ENCODE results near the gene AHSG. TPM values are rescaled to one million over a fixed set of nuclear protein-coding genes. Genes with fewer than 3 reads are reported as not detected.
"Not testable (repeated sequence)": the region's sequence is repeated elsewhere in the genome, so short reads cannot be mapped to it uniquely, and the experiment has no call there.

The AHSG gene
- total RNA-seq, 1 donor from 2014 or later, result not detected

- DNase-seq (ENCODE audit: extremely low spot score, unreplicated experiment), result no peak
- no peak for TF ChIP-seq CTCF (IDR thresholded peaks at IDR 0.05)
- Mint-ChIP-seq H3K27me3 (ENCODE audit: unreplicated experiment) (peaks cover 30% of the 10 kb centered on the region), H3K4me3 (ENCODE audit: unreplicated experiment) (no peak overlapping the region), H3K9me3 (ENCODE audit: unreplicated experiment) (no peaks in the 10 kb centered on the region), H3K27ac (ENCODE audit: unreplicated experiment) (no peak overlapping the region), H3K36me3 (ENCODE audit: unreplicated experiment) (no peaks in the 10 kb centered on the region), H3K4me1 (ENCODE audit: unreplicated experiment) (no peaks in the 10 kb centered on the region)
Observed at GRCh38 chr3:186630950-186631641, 18.2 kb downstream of the AHSG start.

- no peaks in the 10 kb centered on the region for H3K4me1 Mint-ChIP-seq (ENCODE audit: unreplicated experiment)
- H3K36me3 Mint-ChIP-seq (ENCODE audit: unreplicated experiment), result no peaks in the 10 kb centered on the region
- no peak for TF ChIP-seq CTCF (IDR thresholded peaks at IDR 0.05)
- H3K27me3 Mint-ChIP-seq (ENCODE audit: unreplicated experiment), result peaks cover 32% of the 10 kb centered on the region
- H3K27ac Mint-ChIP-seq (ENCODE audit: unreplicated experiment), result no peak overlapping the region
- no peaks in the 10 kb centered on the region for H3K9me3 Mint-ChIP-seq (ENCODE audit: unreplicated experiment)
- H3K4me3 Mint-ChIP-seq (ENCODE audit: unreplicated experiment), result no peak overlapping the region
- DNase-seq (ENCODE audit: extremely low spot score, unreplicated experiment), result no peak
Observed at GRCh38 chr3:186633481-186633880, 20.6 kb downstream of the AHSG start.

GRCh38 chr3:186634207-186634606 is 21.3 kb downstream of the AHSG start:
- H3K9me3 Mint-ChIP-seq (ENCODE audit: unreplicated experiment); DNase-seq (ENCODE audit: extremely low spot score, unreplicated experiment); H3K27ac Mint-ChIP-seq (ENCODE audit: unreplicated experiment); H3K4me1 Mint-ChIP-seq (ENCODE audit: unreplicated experiment); H3K36me3 Mint-ChIP-seq (ENCODE audit: unreplicated experiment); H3K4me3 Mint-ChIP-seq (ENCODE audit: unreplicated experiment): not testable (repeated sequence)
- H3K27me3 Mint-ChIP-seq (ENCODE audit: unreplicated experiment), result peaks cover 38% of the 10 kb centered on the region

GRCh38 chr3:186635532-186635931 is 22.7 kb downstream of the AHSG start:
- Mint-ChIP-seq H3K27ac (ENCODE audit: unreplicated experiment) (no peak overlapping the region), H3K36me3 (ENCODE audit: unreplicated experiment) (no peaks in the 10 kb centered on the region), H3K4me1 (ENCODE audit: unreplicated experiment) (peaks cover 5% of the 10 kb centered on the region), H3K27me3 (ENCODE audit: unreplicated experiment) (peaks cover 32% of the 10 kb centered on the region), H3K9me3 (ENCODE audit: unreplicated experiment) (no peaks in the 10 kb centered on the region), H3K4me3 (ENCODE audit: unreplicated experiment) (no peak overlapping the region)
- DNase-seq (ENCODE audit: extremely low spot score, unreplicated experiment), result no peak
- no peak for TF ChIP-seq CTCF (IDR thresholded peaks at IDR 0.05)

- Mint-ChIP-seq H3K27me3 (ENCODE audit: unreplicated experiment) (peaks cover 26% of the 10 kb centered on the region), H3K4me3 (ENCODE audit: unreplicated experiment) (no peak overlapping the region), H3K27ac (ENCODE audit: unreplicated experiment) (no peak overlapping the region), H3K36me3 (ENCODE audit: unreplicated experiment) (no peaks in the 10 kb centered on the region), H3K4me1 (ENCODE audit: unreplicated experiment) (peaks cover 12% of the 10 kb centered on the region), H3K9me3 (ENCODE audit: unreplicated experiment) (no peaks in the 10 kb centered on the region)
- no peak for DNase-seq (ENCODE audit: extremely low spot score, unreplicated experiment)
- no peak for TF ChIP-seq CTCF (IDR thresholded peaks at IDR 0.05)
Observed at GRCh38 chr3:186636536-186636935, 23.7 kb downstream of the AHSG start.
